Measurements from ENCODE around the gene CD58. TPM values are rescaled to one million over a fixed set of nuclear protein-coding genes. Genes with fewer than 3 reads are reported as not detected.

CD58 gene
- polyA plus RNA-seq, 1 experiment: 7.3 TPM

DNA sequence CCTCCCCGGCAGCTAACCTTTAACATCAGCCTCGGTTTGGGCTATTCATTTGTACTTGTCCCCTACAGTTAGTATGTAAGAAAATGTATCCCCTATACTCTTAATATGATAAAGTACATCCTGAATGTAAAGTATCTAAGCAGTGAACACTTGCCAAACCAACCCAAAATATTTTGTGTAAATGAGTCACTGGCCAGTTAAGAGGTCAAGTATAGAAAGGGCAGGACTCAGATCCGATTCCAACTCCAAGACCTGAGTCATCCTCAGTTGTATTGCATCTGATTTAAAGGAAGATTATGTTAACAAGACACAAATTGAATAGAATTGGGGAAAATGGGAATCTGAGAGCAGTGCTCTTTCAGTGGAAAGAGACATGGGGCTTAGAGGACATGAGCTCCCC, 84.4 kb downstream of the CD58 start:
- no peak for DNase-seq (ENCODE audit: low read depth, low spot score)
- ChIA-PET POLR2A (no interaction called here), CTCF (interaction anchor here (1.0 to 8.1 kb wide), 45 partner anchors 11 to 833 kb away, joined by 3 to 200 read pairs (median 6); partner anchors contain the start of gene ATP1A1)
- TF ChIP-seq, protein P1, sequence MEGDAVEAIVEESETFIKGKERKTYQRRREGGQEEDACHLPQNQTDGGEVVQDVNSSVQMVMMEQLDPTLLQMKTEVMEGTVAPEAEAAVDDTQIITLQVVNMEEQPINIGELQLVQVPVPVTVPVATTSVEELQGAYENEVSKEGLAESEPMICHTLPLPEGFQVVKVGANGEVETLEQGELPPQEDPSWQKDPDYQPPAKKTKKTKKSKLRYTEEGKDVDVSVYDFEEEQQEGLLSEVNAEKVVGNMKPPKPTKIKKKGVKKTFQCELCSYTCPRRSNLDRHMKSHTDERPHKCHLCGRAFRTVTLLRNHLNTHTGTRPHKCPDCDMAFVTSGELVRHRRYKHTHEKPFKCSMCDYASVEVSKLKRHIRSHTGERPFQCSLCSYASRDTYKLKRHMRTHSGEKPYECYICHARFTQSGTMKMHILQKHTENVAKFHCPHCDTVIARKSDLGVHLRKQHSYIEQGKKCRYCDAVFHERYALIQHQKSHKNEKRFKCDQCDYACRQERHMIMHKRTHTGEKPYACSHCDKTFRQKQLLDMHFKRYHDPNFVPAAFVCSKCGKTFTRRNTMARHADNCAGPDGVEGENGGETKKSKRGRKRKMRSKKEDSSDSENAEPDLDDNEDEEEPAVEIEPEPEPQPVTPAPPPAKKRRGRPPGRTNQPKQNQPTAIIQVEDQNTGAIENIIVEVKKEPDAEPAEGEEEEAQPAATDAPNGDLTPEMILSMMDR (IDR thresholded peaks at IDR 0.05; ENCODE audit: low read depth, low read length): no peak
- no peaks in the 10 kb centered on the region; the same call in 1 of the 2 replicates for H3K9me3 ChIP-seq (ENCODE audit: control insufficient read depth, insufficient read depth, low read length)
- peaks cover 5% of the 10 kb centered on the region for H3K27me3 ChIP-seq (ENCODE audit: control insufficient read depth, insufficient read depth, low read length)
- no peak overlapping the region for H3K27ac ChIP-seq (ENCODE audit: low read depth, low read length)
- no peak overlapping the region for H3K4me3 ChIP-seq (ENCODE audit: low read depth, low read length)

DNA sequence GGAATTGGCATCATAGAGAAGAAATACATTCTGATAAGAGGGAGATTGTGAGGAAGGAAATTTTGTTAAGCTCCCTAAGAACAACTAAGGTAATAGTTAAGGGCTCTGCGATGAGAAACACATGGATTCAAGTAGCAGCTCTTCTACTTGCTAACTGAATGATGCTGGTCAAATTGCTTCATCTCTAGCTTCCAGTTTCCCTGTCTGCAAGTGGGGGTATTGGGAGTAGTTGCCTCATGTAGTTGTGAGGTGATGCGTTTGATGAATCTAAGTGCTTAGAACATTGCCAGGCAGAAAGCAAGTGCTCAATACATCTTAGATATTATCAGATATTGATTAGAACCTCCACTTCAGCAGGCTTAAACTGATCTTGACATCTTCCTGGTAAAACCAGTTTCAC, 84.8 kb downstream of the CD58 start:
- H3K4me3 ChIP-seq (ENCODE audit: low read depth, low read length): no peak overlapping the region
- DNase-seq (ENCODE audit: low read depth, low spot score): no peak
- POLR2A ChIA-PET: interaction anchor here (0.9 to 1.3 kb wide), 2 partner anchors 67 to 113 kb away, joined by 4 read pairs; partner anchors contain the start of gene ATP1A1
- H3K27ac ChIP-seq (ENCODE audit: low read depth, low read length): no peak overlapping the region
- TF ChIP-seq, protein P1 (IDR thresholded peaks at IDR 0.05; ENCODE audit: low read depth, low read length): no peak
- CTCF ChIA-PET: interaction anchor here (0.7 to 8.1 kb wide), 65 partner anchors 10 to 1704 kb away, joined by 3 to 200 read pairs (median 5); partner anchors contain the start of gene ATP1A1
- H3K9me3 ChIP-seq (ENCODE audit: control insufficient read depth, insufficient read depth, low read length): no peaks in the 10 kb centered on the region; the same call in 1 of the 2 replicates
- peaks cover 2% of the 10 kb centered on the region for H3K27me3 ChIP-seq (ENCODE audit: control insufficient read depth, insufficient read depth, low read length)

DNA sequence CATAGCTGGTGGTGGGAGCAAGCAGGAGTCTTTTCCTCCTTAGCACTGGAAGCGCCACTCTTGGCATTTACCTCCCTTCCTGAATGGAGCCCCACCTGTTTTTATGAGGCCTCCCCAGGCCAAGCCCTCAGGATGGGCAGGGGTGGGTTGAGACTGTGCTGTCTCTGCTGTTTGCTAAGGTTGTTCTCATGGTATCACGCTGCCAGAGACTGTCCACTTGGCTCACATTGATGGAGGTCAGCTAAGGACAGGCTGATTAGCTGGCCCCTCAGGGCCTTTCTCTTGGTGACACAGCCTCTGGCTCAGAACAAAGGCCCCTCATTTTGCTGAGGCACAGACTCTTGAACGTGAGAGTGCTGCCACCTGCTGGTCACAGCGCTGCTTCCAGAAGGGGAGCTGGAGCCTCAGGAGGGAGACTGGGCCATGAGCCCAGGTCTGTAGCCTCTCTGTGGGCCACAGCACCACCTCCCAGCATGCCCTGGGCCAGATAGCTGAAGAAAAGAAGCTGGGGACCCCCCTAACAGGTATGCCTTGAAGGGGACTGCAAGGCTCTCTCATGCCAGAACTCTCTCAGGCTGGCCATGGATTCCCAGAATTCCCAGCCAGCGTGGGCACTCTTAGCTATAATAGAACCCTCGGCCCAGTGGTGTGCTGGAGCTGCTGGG, 85.6 kb downstream of the CD58 start:
- ChIA-PET POLR2A (interaction anchor here (0.9 to 1.3 kb wide), 2 partner anchors 66 to 112 kb away, joined by 4 read pairs; partner anchors contain the start of gene ATP1A1), CTCF (interaction anchor here (0.5 to 8.1 kb wide), 79 partner anchors 9 to 1703 kb away, joined by 3 to 200 read pairs (median 5); partner anchors contain the start of gene ATP1A1)
- Histone ChIP-seq H3K27ac (ENCODE audit: low read depth, low read length) (no peak overlapping the region), H3K27me3 (ENCODE audit: control insufficient read depth, insufficient read depth, low read length) (peaks cover 5% of the 10 kb centered on the region), H3K9me3 (ENCODE audit: control insufficient read depth, insufficient read depth, low read length) (no peaks in the 10 kb centered on the region; the same call in 1 of the 2 replicates), H3K4me3 (ENCODE audit: low read depth, low read length) (no peak overlapping the region)
- peak; percentile 56 for DNase-seq (ENCODE audit: low read depth, low spot score)
- TF ChIP-seq, protein P1 (IDR thresholded peaks at IDR 0.05; ENCODE audit: low read depth, low read length): peak; percentile 90

DNA sequence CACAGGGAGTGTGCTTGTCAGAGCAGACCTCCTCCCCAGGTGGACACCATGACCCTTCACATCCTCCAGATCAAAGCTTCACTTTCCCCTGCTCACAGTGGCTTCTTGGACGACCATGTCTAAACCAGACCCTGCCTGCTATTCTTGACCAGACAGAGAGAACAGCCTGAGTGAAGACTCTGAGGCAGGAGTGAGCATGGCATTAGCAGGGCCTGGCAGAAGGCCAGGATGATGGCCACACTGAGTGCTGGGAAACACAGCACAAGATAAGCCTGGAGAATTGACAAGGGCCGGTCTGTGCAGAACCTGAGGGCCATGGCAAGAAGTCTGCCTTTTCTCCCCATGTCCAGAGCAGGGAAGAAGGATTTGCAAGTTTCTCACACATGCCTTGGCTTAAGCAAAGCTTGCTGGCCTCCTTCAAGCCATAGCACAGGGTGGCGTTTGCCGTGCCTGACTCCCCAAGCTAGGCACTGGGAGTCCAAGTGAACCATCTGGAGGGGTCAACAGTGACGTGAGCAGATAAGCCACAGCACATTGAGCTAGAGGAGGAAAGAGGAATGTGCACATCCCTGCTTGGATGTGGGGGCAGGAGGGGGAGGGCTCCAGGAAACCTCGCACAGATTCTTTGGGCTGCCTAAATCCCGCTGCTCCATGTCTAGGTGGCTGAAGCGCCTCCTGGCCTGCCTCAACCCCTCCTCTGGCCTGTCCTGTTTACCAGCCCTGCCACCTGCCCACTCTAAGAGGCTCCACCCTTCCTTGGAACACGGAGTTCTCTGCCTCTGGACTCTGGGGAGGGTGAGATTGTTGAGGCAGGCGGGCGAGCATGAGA, 87.1 kb downstream of the CD58 start:
- Histone ChIP-seq H3K9me3 (ENCODE audit: control insufficient read depth, insufficient read depth, low read length) (no peaks in the 10 kb centered on the region; the same call in 1 of the 2 replicates), H3K4me3 (ENCODE audit: low read depth, low read length) (no peak overlapping the region), H3K27ac (ENCODE audit: low read depth, low read length) (no peak overlapping the region), H3K27me3 (ENCODE audit: control insufficient read depth, insufficient read depth, low read length) (peaks cover 6% of the 10 kb centered on the region)
- POLR2A ChIA-PET: no interaction called here
- TF ChIP-seq, protein P1 (IDR thresholded peaks at IDR 0.05; ENCODE audit: low read depth, low read length): no peak
- no peak for DNase-seq (ENCODE audit: low read depth, low spot score)
- CTCF ChIA-PET: interaction anchor here (0.6 to 8.1 kb wide), 15 partner anchors 14 to 343 kb away, joined by 3 to 200 read pairs (median 13); no protein-coding TSS in a partner anchor
